Activated CD8-positive, alpha-beta memory T cell treated with anti-CD3 and anti-CD28 coated beads, Interleukin-2, amount 10 ng/mL, durations not matched to agents 7 days and 5 days (primary cell): ENCODE data around the gene C1QTNF6. TPM values are rescaled to one million over a fixed set of nuclear protein-coding genes. Genes with fewer than 3 reads are reported as not detected.

Source experiments
- ATAC-seq: fragments of 150-1000 bp; cut with Tn5 transposase; one replicate; pipeline ENCODE4 v1.10.0; 2021; ENCODE audit warnings: moderate library complexity
- CTCF ChIA-PET: fragments of 350-600 bp; sonication (Branson Sonifier 250); formaldehyde crosslinking; loops from one replicate; lab custom pipeline; 2021; ENCODE audit warnings: antibody characterized with exemption; lab: Charles Lee
- DNase-seq: peaks from one replicate; pipeline ENCODE4 v3.0.0-alpha.2; 2020
- H3K27ac Mint-ChIP-seq: one replicate; pipeline ENCODE4 v1.8.0; 2021; ENCODE audit warnings: mild to moderate bottlenecking, mixed read lengths
- H3K27me3 Mint-ChIP-seq: one replicate; pipeline ENCODE4 v1.8.0; 2021; ENCODE audit warnings: mixed read lengths
- H3K36me3 Mint-ChIP-seq: one replicate; pipeline ENCODE4 v1.8.0; 2021; ENCODE audit warnings: mild to moderate bottlenecking, mixed read lengths
- H3K4me1 Mint-ChIP-seq: one replicate; pipeline ENCODE4 v1.8.0; 2021; ENCODE audit warnings: mixed read lengths
- H3K4me3 Mint-ChIP-seq: one replicate; pipeline ENCODE4 v1.8.0; 2021; ENCODE audit warnings: mild to moderate bottlenecking, moderate library complexity, mixed read lengths
- H3K9me3 Mint-ChIP-seq: one replicate; pipeline ENCODE4 v1.8.0; 2022; ENCODE audit warnings: low read depth, mixed read lengths
- total RNA-seq, 2 experiments: library from RNA; stranded (reverse); gene quantifications; one replicate each; pipeline ENCODE4 v1.2.3, GENCODE V29; 2021

The C1QTNF6 gene
- total RNA-seq, 2 experiments from 2014 or later = 6.7 to 7.4 TPM

DNA sequence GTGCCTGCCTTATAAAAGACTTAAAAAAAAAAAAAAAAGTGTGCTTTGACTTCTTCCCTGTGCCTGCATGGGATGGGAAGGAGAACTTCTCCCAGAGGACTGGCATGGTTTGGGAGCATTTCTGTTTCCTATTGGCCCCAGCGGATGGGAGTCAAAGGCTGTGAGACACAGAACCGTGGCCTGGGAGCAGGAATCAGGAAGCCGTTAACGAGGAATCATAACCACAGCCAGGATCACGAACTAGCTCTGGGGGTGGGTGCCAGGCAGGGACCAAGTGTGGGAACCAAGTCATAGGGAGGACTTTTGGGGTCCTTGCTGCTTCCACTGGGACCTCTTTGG, 526 bp downstream of the C1QTNF6 start:
- peaks cover 15% of the 10 kb centered on the region for H3K36me3 Mint-ChIP-seq
- H3K9me3 Mint-ChIP-seq = no peaks in the 10 kb centered on the region
- H3K27me3 Mint-ChIP-seq = no peaks in the 10 kb centered on the region
- DNase-seq (no peak), ATAC-seq (no peak)
- CTCF ChIA-PET = interaction anchor here (1.1 to 5.6 kb wide), 3 partner anchors 11 to 39 kb away, joined by 4 to 47 read pairs (median 8); no protein-coding TSS in a partner anchor
- H3K4me3 Mint-ChIP-seq = no peak overlapping the region
- H3K27ac Mint-ChIP-seq = no peak overlapping the region
- H3K4me1 Mint-ChIP-seq = peaks cover 62% of the 10 kb centered on the region

GRCh38 chr22:37186997-37187522, 987 bp downstream of the C1QTNF6 start:
- no peak for ATAC-seq
- H3K9me3 Mint-ChIP-seq = no peaks in the 10 kb centered on the region
- H3K4me3 Mint-ChIP-seq = no peak overlapping the region
- CTCF ChIA-PET = interaction anchor here (1.0 to 5.6 kb wide), 4 partner anchors 12 to 108 kb away, joined by 4 to 47 read pairs (median 6); no protein-coding TSS in a partner anchor
- peaks cover 14% of the 10 kb centered on the region for H3K36me3 Mint-ChIP-seq
- peaks cover 64% of the 10 kb centered on the region for H3K4me1 Mint-ChIP-seq
- no peak for DNase-seq
- H3K27ac Mint-ChIP-seq = peak overlapping the region; percentile 44
- no peaks in the 10 kb centered on the region for H3K27me3 Mint-ChIP-seq

- H3K4me3 Mint-ChIP-seq = peak overlapping the region; percentile 56
- H3K4me1 Mint-ChIP-seq = peaks cover 66% of the 10 kb centered on the region
- H3K27ac Mint-ChIP-seq = peak overlapping the region; percentile 79
- peaks cover 12% of the 10 kb centered on the region for H3K36me3 Mint-ChIP-seq
- CTCF ChIA-PET = interaction anchor here (0.8 to 5.6 kb wide), 5 partner anchors 12 to 107 kb away, joined by 3 to 47 read pairs (median 4); no protein-coding TSS in a partner anchor
- ATAC-seq (peak; percentile 87), DNase-seq (peak; percentile 73)
- H3K9me3 Mint-ChIP-seq = no peaks in the 10 kb centered on the region
- H3K27me3 Mint-ChIP-seq = no peaks in the 10 kb centered on the region
Measured at GRCh38 chr22:37186228-37186996, 1.6 kb downstream of the C1QTNF6 start.

- no peak for ATAC-seq
Measured at GRCh38 chr22:37185646-37186227, 2.3 kb downstream of the C1QTNF6 start.

GRCh38 chr22:37184816-37185541, 3.1 kb downstream of the C1QTNF6 start:
- DNase-seq (no peak), ATAC-seq (no peak)
- Mint-ChIP-seq H3K27ac (no peak overlapping the region), H3K4me1 (peaks cover 66% of the 10 kb centered on the region), H3K27me3 (no peaks in the 10 kb centered on the region), H3K36me3 (peaks cover 5% of the 10 kb centered on the region), H3K9me3 (no peaks in the 10 kb centered on the region), H3K4me3 (no peak overlapping the region)
- CTCF ChIA-PET = interaction anchor here (1.0 to 5.6 kb wide), 3 partner anchors 14 to 114 kb away, joined by 3 to 47 read pairs (median 8); no protein-coding TSS in a partner anchor

More at GRCh38 chr22:37185646-37186227, 2.3 kb downstream of the C1QTNF6 start:
- CTCF ChIA-PET = interaction anchor here (0.8 to 5.6 kb wide), 4 partner anchors 13 to 115 kb away, joined by 3 to 47 read pairs (median 4); no protein-coding TSS in a partner anchor
- Mint-ChIP-seq H3K27me3 (no peaks in the 10 kb centered on the region), H3K9me3 (no peaks in the 10 kb centered on the region), H3K4me3 (peak overlapping the region; percentile 56), H3K4me1 (peaks cover 66% of the 10 kb centered on the region), H3K36me3 (peaks cover 9% of the 10 kb centered on the region), H3K27ac (peak overlapping the region; percentile 79)
- no peak for DNase-seq

DNA sequence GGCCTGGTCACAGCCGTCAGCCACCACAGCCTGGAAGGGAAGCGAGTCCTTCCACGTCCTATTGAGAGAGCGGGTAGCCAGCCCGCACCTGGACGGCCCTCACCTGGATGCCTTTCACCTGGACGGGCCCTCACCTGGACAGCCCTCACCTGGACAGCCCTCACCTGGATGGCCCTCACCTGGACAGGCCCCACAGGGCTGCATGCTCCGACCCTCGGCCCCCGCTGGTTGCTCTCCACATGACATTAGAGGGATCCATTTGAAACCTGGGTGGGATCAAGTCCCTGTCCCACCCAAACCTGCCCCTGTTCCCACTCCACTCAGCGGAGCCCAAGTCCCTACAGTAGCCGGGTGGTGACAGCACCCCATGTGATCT, 3.7 kb downstream of the C1QTNF6 start:
- no peaks in the 10 kb centered on the region for H3K27me3 Mint-ChIP-seq

DNA sequence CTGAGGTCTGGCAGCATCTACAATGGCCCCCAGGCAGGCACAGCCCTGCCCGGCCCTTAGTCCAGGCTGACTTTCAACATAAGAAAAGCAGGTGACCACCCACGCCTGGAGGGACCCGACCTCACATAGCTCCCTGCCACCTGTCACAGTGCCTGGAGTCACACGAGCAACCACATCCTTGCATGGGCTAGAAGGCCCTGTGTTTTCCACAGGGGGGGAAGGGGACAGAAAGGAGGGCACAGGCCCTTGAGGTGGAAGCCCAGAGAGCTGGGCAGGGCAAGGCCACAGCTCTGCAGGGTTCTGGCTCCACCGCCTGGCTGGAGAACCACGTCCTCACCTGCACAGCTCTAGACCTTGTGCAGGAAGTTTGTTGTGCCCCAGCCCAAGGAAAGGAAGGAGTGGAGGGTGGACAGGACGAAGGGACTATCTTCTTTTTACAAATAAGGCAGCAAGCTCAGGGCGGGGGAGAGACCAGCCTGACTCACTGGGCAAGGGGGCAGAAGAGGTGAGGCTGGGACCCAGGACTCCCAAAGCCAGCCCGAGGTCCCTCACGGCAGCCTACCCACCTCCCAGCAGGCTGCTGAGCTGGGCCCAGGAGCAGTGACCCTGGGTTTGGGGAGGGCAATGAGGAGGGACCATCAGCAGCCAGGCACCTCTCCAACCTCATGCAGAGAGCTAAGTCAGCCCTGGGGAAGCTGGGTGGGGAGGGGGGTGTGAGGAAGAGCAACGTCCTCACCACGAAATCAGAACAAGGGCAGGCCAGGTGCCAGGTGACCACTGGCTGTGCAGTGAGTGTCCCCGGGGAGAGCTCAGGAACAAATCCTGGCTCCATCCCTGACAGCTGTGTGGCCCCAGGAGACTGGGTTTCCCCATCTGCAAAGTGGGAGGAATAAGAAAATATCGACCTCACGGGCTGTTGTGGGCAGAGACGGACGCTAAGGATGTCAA, 4.3 kb downstream of the C1QTNF6 start:
- CTCF ChIA-PET = interaction anchor here (0.8 to 5.6 kb wide), 12 partner anchors 8 to 165 kb away, joined by 3 to 47 read pairs (median 4); no protein-coding TSS in a partner anchor
- no peak for DNase-seq

More for the DNA sequence above, 3.7 kb downstream of the C1QTNF6 start:
- ATAC-seq = no peak
- Mint-ChIP-seq H3K27ac (no peak overlapping the region), H3K4me3 (no peak overlapping the region), H3K9me3 (no peaks in the 10 kb centered on the region), H3K4me1 (peaks cover 64% of the 10 kb centered on the region), H3K36me3 (peaks cover under 1% of the 10 kb centered on the region)
- CTCF ChIA-PET = interaction anchor here (0.8 to 5.6 kb wide), 7 partner anchors 9 to 166 kb away, joined by 3 to 47 read pairs (median 3); no protein-coding TSS in a partner anchor
- no peak for DNase-seq

DNA sequence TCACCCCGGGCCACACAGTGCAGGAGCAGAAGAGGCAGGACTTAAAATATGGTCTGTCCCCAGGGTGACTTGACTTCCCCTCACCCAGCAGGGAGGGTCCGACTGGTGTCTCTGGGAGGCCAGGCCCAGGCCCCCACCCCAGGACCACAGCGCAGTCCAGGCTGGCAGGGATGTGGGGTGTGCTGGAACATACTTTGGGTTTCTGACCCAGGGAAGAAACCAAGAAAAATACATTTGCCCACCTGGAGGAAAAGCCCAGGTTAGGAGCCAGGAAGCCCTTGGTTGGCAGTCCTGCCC, 5.2 kb downstream of the C1QTNF6 start:
- CTCF ChIA-PET = interaction anchor here (0.8 to 5.6 kb wide), 8 partner anchors 9 to 138 kb away, joined by 3 to 47 read pairs (median 4); no protein-coding TSS in a partner anchor
- no peak for DNase-seq

More for the DNA sequence above, 4.3 kb downstream of the C1QTNF6 start:
- peak; percentile 25 for ATAC-seq
- Mint-ChIP-seq H3K4me1 (peaks cover 58% of the 10 kb centered on the region), H3K36me3 (no peaks in the 10 kb centered on the region), H3K27me3 (no peaks in the 10 kb centered on the region), H3K4me3 (no peak overlapping the region), H3K27ac (peak overlapping the region; percentile 30), H3K9me3 (no peaks in the 10 kb centered on the region)

DNA sequence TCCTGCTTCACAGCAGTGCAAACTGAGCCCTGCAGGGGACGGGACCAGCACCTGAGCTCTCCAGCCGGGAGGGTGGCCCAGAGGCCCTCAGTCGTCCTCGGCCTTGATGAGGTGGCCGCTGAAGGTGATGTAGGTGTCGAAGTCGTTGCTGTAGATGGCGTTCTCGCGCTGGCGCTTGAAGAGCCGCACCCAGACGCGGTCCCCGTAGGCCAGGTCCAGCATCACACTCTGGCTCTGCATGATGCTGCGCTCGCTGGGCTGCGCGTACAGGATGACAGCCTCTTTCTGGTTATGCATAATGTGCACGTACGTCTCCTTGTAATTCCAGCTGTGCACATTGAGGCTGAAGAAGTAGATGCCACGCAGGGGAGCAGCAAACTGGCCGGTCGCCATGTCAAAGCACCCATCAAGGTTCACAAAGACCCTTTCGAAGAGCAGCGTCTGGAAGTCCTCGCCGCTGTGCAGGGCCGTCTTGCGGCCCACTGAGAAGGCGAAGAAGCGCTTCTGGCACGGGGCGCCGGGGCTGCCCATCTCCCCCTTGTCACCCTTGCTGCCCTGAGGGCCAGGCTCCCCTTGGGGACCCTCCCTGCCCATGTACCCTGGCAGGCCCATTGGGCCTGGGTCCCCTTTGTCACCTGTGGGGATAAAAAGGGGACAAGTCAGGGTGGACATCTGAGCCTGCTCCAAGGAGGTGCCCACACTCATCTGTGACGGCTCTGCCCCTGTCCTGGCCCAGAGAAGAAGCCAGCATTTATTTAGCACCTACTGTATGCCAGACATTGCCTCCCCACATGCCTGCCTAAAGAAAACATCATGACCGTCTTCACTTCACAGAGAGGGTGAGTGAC, 5.7 kb downstream of the C1QTNF6 start:
- no peak for ATAC-seq
- Mint-ChIP-seq H3K9me3 (no peaks in the 10 kb centered on the region), H3K4me1 (peaks cover 46% of the 10 kb centered on the region), H3K27ac (no peak overlapping the region), H3K4me3 (no peak overlapping the region), H3K36me3 (no peaks in the 10 kb centered on the region), H3K27me3 (no peaks in the 10 kb centered on the region)
- DNase-seq = no peak
- CTCF ChIA-PET = no interaction called here

More for the DNA sequence above, 5.2 kb downstream of the C1QTNF6 start:
- Mint-ChIP-seq H3K36me3 (no peaks in the 10 kb centered on the region), H3K27ac (no peak overlapping the region), H3K4me1 (peaks cover 52% of the 10 kb centered on the region), H3K4me3 (no peak overlapping the region), H3K9me3 (no peaks in the 10 kb centered on the region), H3K27me3 (no peaks in the 10 kb centered on the region)
- ATAC-seq = no peak

DNA sequence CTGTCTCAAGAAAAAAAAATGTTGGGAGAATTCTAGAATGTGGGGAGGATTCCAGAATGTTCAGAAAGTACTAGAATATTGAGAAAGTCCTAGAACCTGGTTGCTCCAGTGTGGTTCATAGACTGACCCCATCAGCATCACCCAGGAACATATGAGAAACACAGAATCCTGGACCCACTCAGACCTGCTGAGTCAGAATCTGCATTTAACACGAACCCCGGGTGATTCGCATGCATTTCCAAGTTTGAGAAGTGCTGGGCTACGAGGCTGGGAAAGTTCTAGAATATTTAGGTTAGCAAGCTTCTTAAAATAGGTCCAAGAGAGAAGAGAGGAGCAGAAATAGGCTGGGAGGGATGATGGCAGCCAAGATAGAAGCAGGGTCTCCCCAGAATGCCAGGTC, 6.4 kb downstream of the C1QTNF6 start:
- H3K4me1 Mint-ChIP-seq = peaks cover 42% of the 10 kb centered on the region
- no peak overlapping the region for H3K27ac Mint-ChIP-seq
- H3K36me3 Mint-ChIP-seq = no peaks in the 10 kb centered on the region
- ATAC-seq (no peak), DNase-seq (no peak)
- H3K9me3 Mint-ChIP-seq = no peaks in the 10 kb centered on the region
- H3K4me3 Mint-ChIP-seq = no peak overlapping the region
- H3K27me3 Mint-ChIP-seq = no peaks in the 10 kb centered on the region
- CTCF ChIA-PET = no interaction called here

DNA sequence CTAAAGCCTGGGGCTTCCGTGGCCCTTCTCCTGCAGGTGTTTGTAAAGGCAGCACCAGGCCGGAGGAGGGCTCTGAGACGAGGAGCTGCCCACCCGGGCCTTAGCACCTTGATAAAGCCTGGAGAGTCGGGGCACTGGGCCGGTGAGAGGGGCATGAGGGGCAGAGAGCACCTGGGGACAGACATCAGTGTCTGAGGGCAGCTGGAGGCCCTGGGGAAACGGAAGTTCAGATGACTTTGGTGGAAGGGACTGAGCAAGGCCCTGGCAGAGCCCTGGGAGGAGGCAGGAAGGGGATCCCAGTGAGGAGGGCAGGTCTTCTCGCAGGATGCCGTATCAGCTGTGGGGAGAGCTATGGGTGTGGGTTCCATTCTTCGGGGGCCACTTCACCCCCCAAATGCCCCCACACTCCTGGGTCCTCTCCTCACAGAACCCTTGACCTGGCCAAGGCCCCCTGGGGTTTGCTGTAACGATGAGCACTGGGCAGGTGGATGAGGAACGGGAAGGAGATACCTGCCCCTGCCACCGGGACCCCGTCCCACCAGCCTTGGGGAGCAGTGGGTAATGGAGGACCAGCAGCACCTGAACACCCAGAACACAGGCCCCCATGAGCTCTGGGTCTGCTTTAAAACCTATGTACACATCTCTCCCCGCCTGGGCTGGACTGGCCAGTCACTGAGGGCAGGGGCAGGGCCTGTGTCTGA, 7.4 kb downstream of the C1QTNF6 start:
- Mint-ChIP-seq H3K9me3 (no peaks in the 10 kb centered on the region), H3K27ac (no peak overlapping the region), H3K36me3 (no peaks in the 10 kb centered on the region), H3K4me1 (peaks cover 35% of the 10 kb centered on the region), H3K27me3 (no peaks in the 10 kb centered on the region), H3K4me3 (no peak overlapping the region)
- DNase-seq (no peak), ATAC-seq (no peak)
- CTCF ChIA-PET = interaction anchor here (0.8 to 1.6 kb wide), 3 partner anchors 10 to 18 kb away, joined by 3 to 5 read pairs (median 4); no protein-coding TSS in a partner anchor
